ENCODE measurements around the gene PRKD2.

PRKD2 gene

GRCh38 chr19:46698395-46699321, 18.3 kb downstream of the PRKD2 start:
- DNase-seq, result no peak

- no peak for DNase-seq
Measured at GRCh38 chr19:46697204-46697960, 19.5 kb downstream of the PRKD2 start.

- DNase-seq, result no peak
Measured at GRCh38 chr19:46696866-46697203, 20.1 kb downstream of the PRKD2 start.

GRCh38 chr19:46696052-46696451, 20.9 kb downstream of the PRKD2 start:
- no peak for DNase-seq

- no peak for DNase-seq
Measured at GRCh38 chr19:46693760-46694159, 23.2 kb downstream of the PRKD2 start.

GRCh38 chr19:46692918-46693722, 23.8 kb downstream of the PRKD2 start:
- no peak for DNase-seq

GRCh38 chr19:46691948-46692347, 25.0 kb downstream of the PRKD2 start:
- DNase-seq, result no peak

GRCh38 chr19:46691104-46691503, 25.8 kb downstream of the PRKD2 start:
- DNase-seq, result no peak

- DNase-seq, result no peak
Measured at GRCh38 chr19:46689358-46689757, 27.6 kb downstream of the PRKD2 start.

GRCh38 chr19:46687438-46688145, 29.3 kb downstream of the PRKD2 start:
- no peak for DNase-seq

- DNase-seq, result no peak
Measured at GRCh38 chr19:46685189-46685588, 31.7 kb downstream of the PRKD2 start.

- DNase-seq, result no peak
Measured at GRCh38 chr19:46678110-46678732, 38.7 kb downstream of the PRKD2 start.

- no peak for DNase-seq
Measured at GRCh38 chr19:46674416-46675178, 42.3 kb downstream of the PRKD2 start.

GRCh38 chr19:46670813-46671212, 46.1 kb downstream of the PRKD2 start:
- DNase-seq, result no peak

GRCh38 chr19:46668662-46669061, 48.3 kb downstream of the PRKD2 start:
- no peak for DNase-seq

- DNase-seq, result no peak
Measured at GRCh38 chr19:46665072-46665471, 51.8 kb downstream of the PRKD2 start.

- peak; percentile 53 for DNase-seq
Measured at GRCh38 chr19:46661735-46662592, 55.0 kb downstream of the PRKD2 start.

- peak; percentile 97 for DNase-seq
Measured at GRCh38 chr19:46661020-46661731, 55.7 kb downstream of the PRKD2 start, which contains the start of gene DACT3. Gene DACT3, minus strand, starts transcription at chr19:46661182. Its CDS starts 118 bp downstream, at chr19:46661064.

- no peak for DNase-seq
Measured at GRCh38 chr19:46660551-46661019, 56.3 kb downstream of the PRKD2 start.
